ENCODE data around the gene TMEM131L. TPM values are rescaled to one million over a fixed set of nuclear protein-coding genes. Genes with fewer than 3 reads are reported as not detected.

TMEM131L gene
- total RNA-seq, 3 donors from 2014 or later (not counting 1 experiment from before 2014, with no cell fraction given) = 67.8 to 105 (median 71.1) TPM

GRCh38 chr4:153612878-153613277 is 146.7 kb downstream of the TMEM131L start:
- H3K27me3 ChIP-seq (ENCODE audit: control insufficient read depth, insufficient read depth, low read length) = no peaks in the 10 kb centered on the region
- no peaks in the 10 kb centered on the region for H3K27me3 Mint-ChIP-seq (ENCODE audit: low read depth in 2 of 2)
- H3K9me3 ChIP-seq (ENCODE audit: control insufficient read depth, insufficient read depth, low read length) = no peaks in the 10 kb centered on the region
- no peak for ATAC-seq
- peaks cover 43 to 44% of the 10 kb centered on the region in 2 donors for H3K4me1 Mint-ChIP-seq
- no peak for TF ChIP-seq CTCF (IDR thresholded peaks at IDR 0.05)
- H3K9me3 Mint-ChIP-seq = no peaks in the 10 kb centered on the region
- DNase-seq = no peak
- no peak overlapping the region for H3K4me3 ChIP-seq (ENCODE audit: low read length)
- H3K36me3 ChIP-seq (ENCODE audit: control insufficient read depth, insufficient read depth, low read length) = peaks cover 82% of the 10 kb centered on the region
- no peak overlapping the region for H3K4me3 Mint-ChIP-seq
- H3K27ac Mint-ChIP-seq = peak overlapping the region in 1 of 2 donors; percentile 25
- peaks cover 6% of the 10 kb centered on the region for H3K4me1 ChIP-seq (ENCODE audit: control insufficient read depth, insufficient read depth, low read length)
- H3K27ac ChIP-seq (ENCODE audit: low read length) = no peak overlapping the region
- H3K36me3 Mint-ChIP-seq = peaks cover 50% of the 10 kb centered on the region
- no CpG with 5 or more reads among the region's 2 CpGs for WGBS (ENCODE audit: insufficient coverage)
- intact Hi-C loops (cut with micrococcal nuclease) = no loop called here

- peak overlapping the region; percentile 49 to 67 for H3K27ac Mint-ChIP-seq
- H3K9me3 ChIP-seq (ENCODE audit: control insufficient read depth, insufficient read depth, low read length) = no peaks in the 10 kb centered on the region
- peaks cover 57% of the 10 kb centered on the region for H3K36me3 Mint-ChIP-seq
- TF ChIP-seq CTCF (IDR thresholded peaks at IDR 0.05) = no peak
- peaks cover 86% of the 10 kb centered on the region for H3K36me3 ChIP-seq (ENCODE audit: control insufficient read depth, insufficient read depth, low read length)
- H3K9me3 Mint-ChIP-seq = no peaks in the 10 kb centered on the region
- H3K4me3 ChIP-seq (ENCODE audit: low read length) = no peak overlapping the region
- 86% methylated on average over 7 of the region's 8 CpGs for WGBS (ENCODE audit: insufficient coverage)
- intact Hi-C loops (cut with micrococcal nuclease) = no loop called here
- H3K4me3 Mint-ChIP-seq = no peak overlapping the region
- no peak for DNase-seq
- H3K4me1 Mint-ChIP-seq = peaks cover 30 to 38% of the 10 kb centered on the region in 2 donors
- H3K27me3 ChIP-seq (ENCODE audit: control insufficient read depth, insufficient read depth, low read length) = no peaks in the 10 kb centered on the region
- no peaks in the 10 kb centered on the region for H3K27me3 Mint-ChIP-seq (ENCODE audit: low read depth in 2 of 2)
- no peak for ATAC-seq
- peaks cover 6% of the 10 kb centered on the region for H3K4me1 ChIP-seq (ENCODE audit: control insufficient read depth, insufficient read depth, low read length)
- H3K27ac ChIP-seq (ENCODE audit: low read length) = no peak overlapping the region
Observed at GRCh38 chr4:153616006-153616555, 149.9 kb downstream of the TMEM131L start.

DNA sequence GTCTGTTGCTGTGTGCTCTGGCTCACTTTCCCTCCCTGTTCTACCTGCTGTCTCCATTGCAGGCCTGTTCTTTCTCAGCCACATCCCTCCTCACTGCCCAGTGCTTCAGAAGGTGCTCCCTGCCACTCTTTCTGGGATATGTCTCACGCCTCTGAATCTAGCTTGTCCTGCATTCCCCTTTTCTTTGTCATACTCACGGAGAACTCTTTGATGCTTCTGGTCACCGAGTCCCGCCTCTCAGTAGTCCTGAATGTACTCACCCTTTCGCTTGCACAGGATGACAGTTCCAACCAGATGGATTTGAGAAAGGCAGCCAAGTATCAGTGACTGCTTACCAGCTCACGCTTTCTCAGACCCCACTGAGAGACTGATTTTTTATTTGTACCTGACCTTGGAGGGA is 152.7 kb downstream of the TMEM131L start:
- H3K27me3 Mint-ChIP-seq (ENCODE audit: low read depth in 2 of 2) = no peaks in the 10 kb centered on the region
- H3K27me3 ChIP-seq (ENCODE audit: control insufficient read depth, insufficient read depth, low read length) = no peaks in the 10 kb centered on the region
- WGBS (ENCODE audit: insufficient coverage) = 100% methylated on average over 6 of the region's 6 CpGs
- peaks cover 44% of the 10 kb centered on the region for H3K36me3 Mint-ChIP-seq
- peaks cover 6% of the 10 kb centered on the region for H3K4me1 ChIP-seq (ENCODE audit: control insufficient read depth, insufficient read depth, low read length)
- ATAC-seq = no peak
- H3K4me1 Mint-ChIP-seq = peaks cover 38% of the 10 kb centered on the region in 2 donors
- peaks cover 88% of the 10 kb centered on the region for H3K36me3 ChIP-seq (ENCODE audit: control insufficient read depth, insufficient read depth, low read length)
- H3K27ac ChIP-seq (ENCODE audit: low read length) = no peak overlapping the region
- H3K4me3 Mint-ChIP-seq = no peak overlapping the region
- no peak for DNase-seq
- intact Hi-C loops (cut with micrococcal nuclease) = no loop called here
- no peak for TF ChIP-seq CTCF (IDR thresholded peaks at IDR 0.05)
- no peaks in the 10 kb centered on the region for H3K9me3 ChIP-seq (ENCODE audit: control insufficient read depth, insufficient read depth, low read length)
- H3K27ac Mint-ChIP-seq = peak overlapping the region in 1 of 2 donors; percentile 57
- H3K9me3 Mint-ChIP-seq = no peaks in the 10 kb centered on the region
- no peak overlapping the region for H3K4me3 ChIP-seq (ENCODE audit: low read length)

DNA sequence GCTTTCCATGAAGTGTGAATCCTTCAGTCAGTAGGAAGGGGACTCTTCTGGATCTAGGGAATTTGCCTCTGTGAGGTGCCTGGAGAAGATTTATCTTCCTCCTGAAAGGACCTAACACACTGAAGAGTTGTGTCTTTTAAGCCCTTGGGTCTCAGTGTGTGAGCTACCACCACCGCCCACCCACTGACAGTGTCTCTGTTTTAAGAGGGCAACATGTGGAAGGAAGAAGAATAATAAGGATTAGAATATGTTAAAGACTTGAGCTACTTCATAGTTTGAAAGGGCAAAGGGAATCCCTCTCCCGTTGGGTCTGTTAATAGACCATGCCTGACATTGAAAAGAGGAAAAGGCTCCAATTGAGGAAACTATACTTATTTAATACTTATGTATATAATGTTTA is 153.7 kb downstream of the TMEM131L start:
- H3K27me3 ChIP-seq (ENCODE audit: control insufficient read depth, insufficient read depth, low read length) = no peaks in the 10 kb centered on the region
- H3K36me3 ChIP-seq (ENCODE audit: control insufficient read depth, insufficient read depth, low read length) = peaks cover 86% of the 10 kb centered on the region
- peaks cover 35% of the 10 kb centered on the region for H3K36me3 Mint-ChIP-seq
- no peak for ATAC-seq
- no peaks in the 10 kb centered on the region for H3K27me3 Mint-ChIP-seq (ENCODE audit: low read depth in 2 of 2)
- no peak overlapping the region for H3K4me3 ChIP-seq (ENCODE audit: low read length)
- intact Hi-C loops (cut with micrococcal nuclease) = no loop called here
- H3K9me3 ChIP-seq (ENCODE audit: control insufficient read depth, insufficient read depth, low read length) = no peaks in the 10 kb centered on the region
- TF ChIP-seq CTCF (IDR thresholded peaks at IDR 0.05) = no peak
- H3K4me1 Mint-ChIP-seq = peaks cover 28 to 33% of the 10 kb centered on the region in 2 donors
- peak overlapping the region; percentile 64 to 70 for H3K27ac Mint-ChIP-seq
- no peak overlapping the region for H3K4me3 Mint-ChIP-seq
- H3K27ac ChIP-seq (ENCODE audit: low read length) = no peak overlapping the region
- no peak for DNase-seq
- WGBS (ENCODE audit: insufficient coverage) = 100% methylated on average over 1 of the region's 2 CpGs
- H3K9me3 Mint-ChIP-seq = no peaks in the 10 kb centered on the region
- H3K4me1 ChIP-seq (ENCODE audit: control insufficient read depth, insufficient read depth, low read length) = peaks cover 6% of the 10 kb centered on the region
